ENCODE data around the gene PDCD6IP. TPM values are rescaled to one million over a fixed set of nuclear protein-coding genes. Genes with fewer than 3 reads are reported as not detected.

Gene PDCD6IP
- total and polyA plus RNA-seq, 12 donors = 38.2 to 246 (median 116) TPM

DNA sequence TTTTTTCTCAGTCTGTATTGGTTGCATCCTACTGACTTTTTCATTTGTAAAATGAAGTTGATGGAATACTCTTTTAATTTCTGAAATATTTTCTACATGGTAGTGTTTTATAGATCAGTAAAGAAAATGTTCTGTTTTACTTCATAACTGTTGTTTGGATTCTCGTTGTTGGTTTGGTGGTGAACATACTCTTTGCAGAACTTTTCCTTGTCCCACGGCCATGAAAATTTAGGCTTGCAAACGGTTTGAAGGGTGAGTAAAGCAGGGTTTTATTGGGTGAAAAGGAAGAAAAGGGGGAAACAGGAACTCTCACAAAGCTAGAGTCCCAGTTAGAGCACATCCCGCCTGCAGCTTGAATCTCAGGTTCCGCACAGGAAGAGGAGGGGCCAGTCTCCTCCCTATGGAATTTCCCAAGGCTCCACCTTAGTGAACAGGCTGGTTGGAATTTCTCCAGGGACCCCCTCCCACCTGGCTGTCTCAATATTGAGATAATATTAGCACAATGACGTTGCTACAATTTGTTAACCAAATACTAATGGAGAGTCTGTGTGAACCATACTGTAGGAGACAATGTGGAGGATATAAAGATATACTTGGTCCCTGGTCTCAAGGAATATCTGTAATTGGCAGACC, 5.6 kb downstream of the PDCD6IP start:
- H3K27ac ChIP-seq = no peak overlapping the region
- H3K9me3 ChIP-seq (replicated peaks in 1 of 3) = no peaks in the 10 kb centered on the region
- no peaks in the 10 kb centered on the region for H3K27me3 ChIP-seq
- TF ChIP-seq, protein P1, sequence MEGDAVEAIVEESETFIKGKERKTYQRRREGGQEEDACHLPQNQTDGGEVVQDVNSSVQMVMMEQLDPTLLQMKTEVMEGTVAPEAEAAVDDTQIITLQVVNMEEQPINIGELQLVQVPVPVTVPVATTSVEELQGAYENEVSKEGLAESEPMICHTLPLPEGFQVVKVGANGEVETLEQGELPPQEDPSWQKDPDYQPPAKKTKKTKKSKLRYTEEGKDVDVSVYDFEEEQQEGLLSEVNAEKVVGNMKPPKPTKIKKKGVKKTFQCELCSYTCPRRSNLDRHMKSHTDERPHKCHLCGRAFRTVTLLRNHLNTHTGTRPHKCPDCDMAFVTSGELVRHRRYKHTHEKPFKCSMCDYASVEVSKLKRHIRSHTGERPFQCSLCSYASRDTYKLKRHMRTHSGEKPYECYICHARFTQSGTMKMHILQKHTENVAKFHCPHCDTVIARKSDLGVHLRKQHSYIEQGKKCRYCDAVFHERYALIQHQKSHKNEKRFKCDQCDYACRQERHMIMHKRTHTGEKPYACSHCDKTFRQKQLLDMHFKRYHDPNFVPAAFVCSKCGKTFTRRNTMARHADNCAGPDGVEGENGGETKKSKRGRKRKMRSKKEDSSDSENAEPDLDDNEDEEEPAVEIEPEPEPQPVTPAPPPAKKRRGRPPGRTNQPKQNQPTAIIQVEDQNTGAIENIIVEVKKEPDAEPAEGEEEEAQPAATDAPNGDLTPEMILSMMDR (IDR thresholded peaks at IDR 0.05) = no peak
- TF ChIP-seq POLR2A (IDR thresholded peaks at IDR 0.05) = no peak
- peaks cover 20 to 54% of the 10 kb centered on the region in 2 donors for H3K4me1 ChIP-seq (replicated peaks in 1 of 2)
- H3K36me3 ChIP-seq (replicated peaks in 1 of 2) = no peaks in the 10 kb centered on the region
- intact Hi-C loops (cut with DNase I) = no loop called here
- WGBS, 4 donors = 83 to 95% (median 90%) methylated on average over 6 of the region's 6 CpGs
- no peak overlapping the region for H3K4me3 ChIP-seq
- DNase-seq = no peak

DNA sequence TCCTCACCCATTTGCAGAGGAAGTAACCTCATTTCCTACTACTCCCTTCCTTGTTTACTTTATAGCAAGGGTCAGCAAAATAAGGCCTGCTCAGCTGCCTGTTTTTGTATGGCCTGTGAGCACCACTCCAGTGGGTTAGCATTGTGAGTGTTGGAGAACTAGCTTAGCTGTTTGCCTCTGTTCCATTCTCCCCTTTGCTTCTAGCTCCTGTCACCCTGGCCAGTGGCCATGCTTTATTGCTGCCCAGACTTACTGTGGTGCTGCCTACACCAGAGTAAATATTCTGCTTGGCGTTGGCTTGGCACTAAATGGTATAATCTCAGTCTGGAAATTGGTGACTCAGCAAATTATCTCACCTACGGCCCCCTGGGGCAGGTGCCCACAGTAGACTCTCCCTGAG, 8.8 kb downstream of the PDCD6IP start:
- 67 to 77% (median 71%) methylated on average over 2 of the region's 2 CpGs for WGBS, 4 donors
- DNase-seq = peak in 2 of 7 donors; percentile 16 to 25
- Histone ChIP-seq H3K27me3 (no peaks in the 10 kb centered on the region), H3K9me3 (replicated peaks in 1 of 3) (no peaks in the 10 kb centered on the region), H3K4me1 (replicated peaks in 1 of 2) (peaks cover 25 to 56% of the 10 kb centered on the region in 2 donors), H3K4me3 (no peak overlapping the region), H3K27ac (peak overlapping the region in 2 of 5 donors; percentile 27 to 31), H3K36me3 (replicated peaks in 1 of 2) (no peaks in the 10 kb centered on the region)
- intact Hi-C loops (cut with DNase I) = no loop called here
- TF ChIP-seq POLR2A (IDR thresholded peaks at IDR 0.05) = no peak
- TF ChIP-seq, protein P1 (IDR thresholded peaks at IDR 0.05) = no peak

DNA sequence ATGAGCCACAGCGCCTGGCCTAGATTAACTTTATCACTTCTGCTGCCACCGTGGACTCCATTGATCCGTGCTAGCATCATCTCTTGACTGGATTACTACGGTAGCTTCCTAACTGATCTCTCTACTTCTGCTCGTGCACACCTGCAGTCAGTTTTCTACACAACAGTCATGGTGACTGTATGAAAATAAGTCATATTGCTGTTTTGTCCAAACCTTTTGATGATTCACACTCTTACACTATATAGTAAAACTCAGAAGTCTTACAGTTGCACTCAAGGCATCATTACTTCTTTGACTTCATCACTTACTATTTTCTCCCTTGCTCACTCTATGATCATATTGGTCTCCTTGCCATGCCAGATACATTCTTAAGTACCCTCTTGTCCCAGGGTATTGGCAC, 10.1 kb downstream of the PDCD6IP start:
- WGBS, 4 donors = 86 to 100% (median 92%) methylated on average over 5 of the region's 5 CpGs
- Histone ChIP-seq H3K27ac (no peak overlapping the region), H3K27me3 (no peaks in the 10 kb centered on the region), H3K9me3 (replicated peaks in 1 of 3) (no peaks in the 10 kb centered on the region), H3K36me3 (replicated peaks in 1 of 2) (no peaks in the 10 kb centered on the region), H3K4me1 (replicated peaks in 1 of 2) (peaks cover 27 to 54% of the 10 kb centered on the region in 2 donors), H3K4me3 (no peak overlapping the region)
- no peak for DNase-seq
- intact Hi-C loops (cut with DNase I) = no loop called here
- TF ChIP-seq, protein P1 (IDR thresholded peaks at IDR 0.05) = no peak
- TF ChIP-seq POLR2A (IDR thresholded peaks at IDR 0.05) = no peak

DNA sequence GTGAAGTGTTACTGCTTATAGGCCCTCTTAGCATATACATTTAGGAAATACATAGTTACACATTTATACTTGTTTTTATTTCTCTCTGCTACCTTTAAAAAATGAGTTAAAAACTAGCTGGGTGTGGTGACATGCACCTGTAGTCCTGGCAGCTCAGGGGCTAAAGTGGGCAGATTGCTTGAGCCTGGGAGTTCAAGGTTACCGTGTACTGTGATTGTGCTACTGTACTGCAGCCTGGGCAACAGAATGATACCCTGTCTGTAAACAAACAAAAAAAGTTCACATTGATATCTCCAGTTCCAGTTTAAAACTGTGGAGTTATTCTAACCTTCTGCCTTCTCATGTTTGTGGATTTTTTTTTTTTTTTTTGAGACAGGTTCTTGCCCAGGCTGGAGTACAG, 12.1 kb downstream of the PDCD6IP start:
- Histone ChIP-seq H3K9me3 (replicated peaks in 1 of 3) (no peaks in the 10 kb centered on the region), H3K4me1 (replicated peaks in 1 of 2) (peaks cover 27 to 54% of the 10 kb centered on the region in 2 donors), H3K27ac (peak overlapping the region in 1 of 5 donors; percentile 33), H3K4me3 (no peak overlapping the region), H3K36me3 (replicated peaks in 1 of 2) (peaks cover 0 to 7% of the 10 kb centered on the region in 2 donors), H3K27me3 (no peaks in the 10 kb centered on the region)
- intact Hi-C loops (cut with DNase I) = no loop called here
- no peak for TF ChIP-seq POLR2A (IDR thresholded peaks at IDR 0.05)
- TF ChIP-seq, protein P1 (IDR thresholded peaks at IDR 0.05) = no peak
- peak in 1 of 7 donors; percentile 8 for DNase-seq
- 57 to 67% (median 60%) methylated on average over 1 of the region's 1 CpG for WGBS, 4 donors

Measured in adrenal gland (tissue), 12 donors.